HG03025 (cell line): ENCODE measurements around the gene TMEM256.
A peak's percentile ranks its signal among the peaks of the same experiment; 100 is the strongest.

Experiments
- ATAC-seq: cut with Tn5 transposase; IDR thresholded peaks from one replicate; pipeline ENCODE4 v1.9.1; 2021; ENCODE audit warnings: mild to moderate bottlenecking, moderate library complexity; ENCODE audit not compliant: unreplicated experiment, low FRiP score

TMEM256 gene

GRCh38 chr17:7409716-7410115 is 5.8 kb upstream of the TMEM256 start:
- no peak for ATAC-seq

GRCh38 chr17:7408863-7409262 is 5.0 kb upstream of the TMEM256 start:
- ATAC-seq = no peak

- no peak for ATAC-seq
These were observed 4.4 kb upstream of the TMEM256 start for GRCh38 chr17:7408252-7408727.

- ATAC-seq = no peak
These were observed 3.8 kb upstream of the TMEM256 start, which contains the start of gene NLGN2 for GRCh38 chr17:7407485-7408251. NLGN2 (plus strand) TSS chr17:7407845; CDS start chr17:7408256, 411 bp downstream.

GRCh38 chr17:7407082-7407481 is 3.2 kb upstream of the TMEM256 start:
- no peak for ATAC-seq

- ATAC-seq = no peak
These were observed 2.4 kb upstream of the TMEM256 start for GRCh38 chr17:7406235-7406825.

GRCh38 chr17:7405350-7406234 is 1.7 kb upstream of the TMEM256 start:
- ATAC-seq = no peak

GRCh38 chr17:7404737-7405349 is 946 bp upstream of the TMEM256 start:
- peak; percentile 7 for ATAC-seq

- no peak for ATAC-seq
These were observed 245 bp downstream of the TMEM256 start for GRCh38 chr17:7403727-7403976.

- ATAC-seq = no peak
These were observed 712 bp downstream of the TMEM256 start for GRCh38 chr17:7403043-7403726.

GRCh38 chr17:7398612-7399011 is 5.3 kb downstream of the TMEM256 start:
- ATAC-seq = no peak

- ATAC-seq = no peak
These were observed 7.8 kb downstream of the TMEM256 start for GRCh38 chr17:7396147-7396546.

- ATAC-seq = peak; percentile 59
These were observed 9.3 kb downstream of the TMEM256 start, which contains the start of gene PLSCR3 for GRCh38 chr17:7394452-7395191. PLSCR3 (minus strand) TSS chr17:7394525; CDS start chr17:7394110, 415 bp downstream.

GRCh38 chr17:7393613-7394451 is 10.1 kb downstream of the TMEM256 start:
- peak; percentile 33 for ATAC-seq

GRCh38 chr17:7392696-7393612 is 10.9 kb downstream of the TMEM256 start:
- ATAC-seq = no peak

GRCh38 chr17:7391307-7391706 is 12.6 kb downstream of the TMEM256 start:
- ATAC-seq = no peak
